Omental fat pad (tissue), 4 donors: Measurements from ENCODE around the gene PPIA. TPM values are rescaled to one million over a fixed set of nuclear protein-coding genes. Genes with fewer than 3 reads are reported as not detected.

Source experiments
- ATAC-seq: fragments of 150-250 bp; one replicate; pipeline ENCODE4 v1.9.1; 2016; ENCODE audit warnings: mild to moderate bottlenecking, moderate library complexity; ENCODE audit not compliant: low FRiP score
- DNase-seq: peaks from one replicate; pipeline ENCODE4 v3.0.0-alpha.2; 2019; ENCODE audit warnings: low spot score
- total RNA-seq, 4 donors: library from RNA; depleted of rRNA; stranded (reverse); fragments of >200 nt; gene quantifications; one replicate each; pipeline ENCODE4 v1.1.0, GENCODE V29; 2016
- TF ChIP-seq, protein P1 (sequence below), 3 donors: fragments of 450-650 bp; IDR thresholded peaks; one replicate each; pipeline ENCODE4 v1.5.1; 2016 to 2017; ENCODE audit warnings: antibody characterized with exemption in 3 of 3, mild to moderate bottlenecking in 3 of 3, moderate library complexity in 2 of 3

PPIA gene
- total RNA-seq, 4 donors from 2014 or later, result 1,060 to 1,801 (median 1,521) TPM

DNA sequence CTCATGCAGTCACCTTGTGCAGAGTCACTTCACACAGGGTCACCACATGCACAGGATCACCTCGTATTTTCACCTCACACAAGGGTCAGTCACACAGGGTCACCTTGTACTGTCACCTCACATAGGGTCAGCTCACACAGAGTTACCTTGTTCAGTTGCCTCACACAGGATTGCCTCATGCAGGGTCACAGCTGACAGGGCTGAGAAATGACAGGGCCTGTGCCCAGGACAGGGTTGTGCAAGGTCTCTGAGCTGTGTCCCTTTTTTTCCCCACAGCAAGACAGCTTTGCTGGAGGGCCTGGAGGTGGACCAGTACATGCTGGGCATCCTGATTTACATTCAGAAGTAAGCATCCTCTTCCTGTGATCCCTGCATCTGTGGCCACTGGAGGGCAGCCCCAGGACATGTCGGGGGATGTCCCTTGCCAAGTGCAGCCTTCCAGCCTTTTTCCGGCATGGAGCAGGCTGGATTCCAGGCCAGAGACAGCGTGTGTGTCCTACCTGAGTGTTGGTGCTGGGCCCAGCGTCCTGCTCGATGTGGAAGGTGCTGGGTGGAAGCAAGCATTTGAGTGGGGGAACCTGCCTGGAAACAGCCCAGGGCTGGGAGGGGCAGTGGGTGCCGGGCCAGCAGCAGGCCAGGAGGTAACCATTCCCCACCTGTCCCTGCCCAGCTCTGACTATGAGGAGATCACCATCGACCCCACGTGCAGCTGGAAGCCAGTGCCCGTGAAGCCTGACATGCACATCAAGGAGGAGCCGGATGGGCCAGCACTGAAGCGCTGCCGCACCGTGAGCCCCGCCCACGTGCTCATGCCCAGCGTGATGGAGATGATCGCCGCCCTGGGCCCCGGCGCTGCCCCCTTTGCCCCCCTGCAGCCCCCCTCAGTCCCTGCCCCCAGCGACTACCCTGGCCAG lies 31.6 kb upstream of the PPIA start:
- DNase-seq (no peak), ATAC-seq (no peak)
- TF ChIP-seq, protein P1, sequence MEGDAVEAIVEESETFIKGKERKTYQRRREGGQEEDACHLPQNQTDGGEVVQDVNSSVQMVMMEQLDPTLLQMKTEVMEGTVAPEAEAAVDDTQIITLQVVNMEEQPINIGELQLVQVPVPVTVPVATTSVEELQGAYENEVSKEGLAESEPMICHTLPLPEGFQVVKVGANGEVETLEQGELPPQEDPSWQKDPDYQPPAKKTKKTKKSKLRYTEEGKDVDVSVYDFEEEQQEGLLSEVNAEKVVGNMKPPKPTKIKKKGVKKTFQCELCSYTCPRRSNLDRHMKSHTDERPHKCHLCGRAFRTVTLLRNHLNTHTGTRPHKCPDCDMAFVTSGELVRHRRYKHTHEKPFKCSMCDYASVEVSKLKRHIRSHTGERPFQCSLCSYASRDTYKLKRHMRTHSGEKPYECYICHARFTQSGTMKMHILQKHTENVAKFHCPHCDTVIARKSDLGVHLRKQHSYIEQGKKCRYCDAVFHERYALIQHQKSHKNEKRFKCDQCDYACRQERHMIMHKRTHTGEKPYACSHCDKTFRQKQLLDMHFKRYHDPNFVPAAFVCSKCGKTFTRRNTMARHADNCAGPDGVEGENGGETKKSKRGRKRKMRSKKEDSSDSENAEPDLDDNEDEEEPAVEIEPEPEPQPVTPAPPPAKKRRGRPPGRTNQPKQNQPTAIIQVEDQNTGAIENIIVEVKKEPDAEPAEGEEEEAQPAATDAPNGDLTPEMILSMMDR (IDR thresholded peaks at IDR 0.05), result no peak

DNA sequence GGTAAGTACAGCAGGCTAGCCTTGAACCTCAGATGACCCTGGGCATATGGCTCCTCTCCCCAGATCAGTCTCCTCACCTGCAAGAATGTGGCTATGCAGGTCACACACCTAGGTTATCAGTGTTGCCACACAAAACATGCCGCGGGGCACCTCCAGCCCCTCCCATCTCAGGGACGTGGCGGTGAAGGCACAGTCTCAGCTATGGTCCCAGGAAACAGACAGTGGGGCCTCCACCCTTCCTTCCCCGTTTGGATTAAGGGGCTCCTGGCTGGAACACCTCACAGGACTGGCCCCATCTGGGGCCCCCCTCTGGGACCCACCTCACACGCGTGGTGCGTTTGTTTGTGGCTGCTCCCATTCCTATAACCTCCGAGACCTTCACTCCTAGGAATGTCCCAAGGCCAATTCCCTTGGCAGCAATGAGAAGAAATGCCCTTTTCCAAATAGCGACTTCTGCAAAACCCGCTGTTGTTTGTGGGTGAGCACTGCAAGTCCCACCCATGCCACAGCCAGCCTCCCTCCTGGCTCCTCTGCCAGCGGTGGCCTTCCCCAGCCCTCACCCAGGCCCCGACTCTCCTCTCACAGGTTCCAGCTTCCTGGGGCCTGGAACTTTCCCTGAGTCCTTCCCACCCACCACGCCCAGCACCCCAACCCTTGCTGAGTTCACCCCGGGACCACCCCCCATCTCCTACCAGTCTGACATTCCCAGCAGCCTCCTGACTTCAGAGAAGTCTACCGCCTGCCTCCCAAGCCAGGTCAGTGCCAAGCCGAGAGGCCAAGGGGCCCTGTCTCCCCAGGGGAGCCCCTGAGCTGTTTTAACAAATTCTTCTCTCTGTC lies 30.7 kb upstream of the PPIA start:
- DNase-seq (no peak), ATAC-seq (no peak)
- TF ChIP-seq, protein P1 (IDR thresholded peaks at IDR 0.05), result no peak

DNA sequence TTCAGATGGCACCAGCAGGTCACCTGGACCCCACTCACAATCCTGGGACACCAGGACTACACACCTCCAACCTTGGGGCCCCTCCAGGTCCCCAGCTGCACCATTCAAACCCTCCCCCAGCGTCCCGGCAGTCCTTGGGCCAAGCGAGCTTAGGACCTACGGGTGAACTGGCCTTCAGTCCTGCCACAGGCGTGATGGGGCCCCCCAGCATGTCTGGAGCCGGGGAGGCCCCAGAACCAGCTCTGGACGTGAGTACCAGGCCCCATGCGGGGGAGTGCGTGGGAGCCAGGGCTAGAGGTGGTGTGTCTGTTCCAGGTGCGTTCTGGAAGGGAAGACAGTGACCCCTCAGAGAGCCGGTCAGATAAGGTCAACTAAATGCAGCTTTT lies 30.1 kb upstream of the PPIA start:
- no peak for ATAC-seq
- TF ChIP-seq, protein P1 (IDR thresholded peaks at IDR 0.05), result no peak
- no peak for DNase-seq

DNA sequence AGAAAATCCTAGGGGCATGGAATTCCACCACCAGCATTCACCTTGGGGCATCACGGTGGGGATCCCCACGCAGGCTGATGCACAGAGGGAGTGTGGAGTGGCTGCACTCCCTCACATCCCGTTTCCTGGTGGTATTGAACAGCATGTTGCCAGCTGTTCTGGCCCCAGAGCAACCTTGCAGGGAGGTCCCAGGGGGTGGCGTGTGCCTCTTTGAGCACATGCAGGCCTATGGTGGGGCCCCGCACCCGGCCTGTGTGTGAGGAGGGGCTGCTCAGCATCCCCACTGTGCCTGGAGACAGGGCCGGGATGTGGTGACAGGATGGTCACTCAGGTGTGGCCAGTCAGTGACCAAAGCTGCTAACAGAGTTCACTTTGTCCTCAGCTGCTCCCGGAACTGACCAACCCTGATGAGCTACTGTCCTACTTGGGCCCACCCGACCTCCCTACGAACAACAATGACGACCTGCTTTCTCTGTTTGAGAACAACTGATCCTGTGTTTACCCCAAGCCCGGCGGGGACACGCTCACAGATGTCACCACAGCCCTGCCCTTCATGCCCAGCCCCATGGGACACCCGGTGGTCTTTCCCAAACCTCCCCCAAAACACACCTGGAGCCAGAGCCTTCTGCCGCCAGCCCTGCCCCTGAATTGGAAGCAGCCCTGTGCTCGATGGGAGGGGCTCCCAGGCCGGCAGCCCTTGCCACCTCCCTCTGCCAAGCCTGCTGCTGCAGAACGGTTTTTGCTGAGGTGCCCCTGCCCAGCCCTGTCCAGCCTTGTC lies 29.2 kb upstream of the PPIA start:
- no peak for ATAC-seq
- TF ChIP-seq, protein P1 (IDR thresholded peaks at IDR 0.05), result no peak

DNA sequence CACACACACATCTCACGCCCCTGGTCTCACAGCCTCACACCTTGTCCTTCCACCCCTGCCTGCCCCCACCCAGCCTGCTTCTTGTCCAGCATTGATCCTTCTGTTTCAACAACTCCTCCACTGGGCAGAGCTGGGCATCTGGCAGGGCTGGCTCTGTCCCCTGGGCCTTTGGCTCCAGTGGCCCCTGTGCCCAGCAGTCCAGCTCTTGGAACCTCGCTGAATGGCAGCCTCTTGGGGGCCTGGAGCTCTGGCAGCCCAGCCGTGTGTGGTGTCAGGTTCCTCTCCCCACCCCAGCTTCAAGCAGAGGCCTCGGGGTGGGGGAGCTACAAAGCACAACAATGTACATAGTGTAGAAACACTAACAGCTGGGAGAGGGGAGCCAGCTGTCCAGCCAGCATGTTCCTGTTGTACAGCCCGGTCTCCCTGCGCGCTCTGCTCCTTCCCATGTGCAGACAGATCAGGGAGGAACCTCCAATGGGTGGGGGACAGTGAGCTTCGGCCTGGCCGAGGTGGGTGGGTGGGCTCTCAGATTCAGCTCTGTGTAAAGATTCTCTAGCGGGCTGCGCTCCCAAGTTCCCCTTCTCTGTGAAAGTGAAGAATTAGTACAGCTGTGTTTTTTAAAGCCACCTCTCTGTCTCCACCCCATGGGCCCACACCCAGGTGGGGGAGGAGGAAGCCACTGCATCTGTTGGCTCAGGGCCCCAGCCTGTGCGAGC lies 28.4 kb upstream of the PPIA start:
- TF ChIP-seq, protein P1 (IDR thresholded peaks at IDR 0.05), result no peak
- ATAC-seq (peak; percentile 23), DNase-seq (no peak)

More for the DNA sequence above, 29.2 kb upstream of the PPIA start:
- DNase-seq, result no peak
